Amniotic stem cell (primary cell): ENCODE data around the gene MRC2.

Experiments
- DNase-seq: peaks from one replicate; lab custom pipeline; 2025; lab: John Stamatoyannopoulos, UW

Gene MRC2

GRCh38 chr17:62701706-62702085 lies 74.2 kb downstream of the MRC2 start:
- no peak for DNase-seq

GRCh38 chr17:62702746-62703260 lies 75.3 kb downstream of the MRC2 start:
- DNase-seq, result no peak

- DNase-seq, result no peak
These were observed 75.8 kb downstream of the MRC2 start for GRCh38 chr17:62703261-62703775.

- peak; percentile 41 for DNase-seq
These were observed 76.4 kb downstream of the MRC2 start for GRCh38 chr17:62703776-62704380.

GRCh38 chr17:62704381-62704971 lies 77.0 kb downstream of the MRC2 start:
- no peak for DNase-seq

GRCh38 chr17:62705156-62705777 lies 77.8 kb downstream of the MRC2 start:
- no peak for DNase-seq

- DNase-seq, result no peak
These were observed 78.5 kb downstream of the MRC2 start for GRCh38 chr17:62705778-62706597.

- no peak for DNase-seq
These were observed 79.3 kb downstream of the MRC2 start for GRCh38 chr17:62706598-62707424.

GRCh38 chr17:62707425-62707739 lies 79.9 kb downstream of the MRC2 start:
- DNase-seq, result no peak

- DNase-seq, result no peak
These were observed 81.1 kb downstream of the MRC2 start for GRCh38 chr17:62708587-62708986.

GRCh38 chr17:62712171-62712581 lies 84.7 kb downstream of the MRC2 start:
- DNase-seq, result no peak

GRCh38 chr17:62713086-62713881 lies 85.8 kb downstream of the MRC2 start:
- no peak for DNase-seq

- DNase-seq, result no peak
These were observed 86.7 kb downstream of the MRC2 start for GRCh38 chr17:62714016-62714777.

GRCh38 chr17:62715882-62716390 lies 88.5 kb downstream of the MRC2 start:
- no peak for DNase-seq

GRCh38 chr17:62716834-62717588 lies 89.5 kb downstream of the MRC2 start:
- no peak for DNase-seq

- no peak for DNase-seq
These were observed 90.1 kb downstream of the MRC2 start for GRCh38 chr17:62717589-62717855.

- DNase-seq, result no peak
These were observed 90.4 kb downstream of the MRC2 start for GRCh38 chr17:62717889-62718288.

- DNase-seq, result no peak
These were observed 91.0 kb downstream of the MRC2 start for GRCh38 chr17:62718429-62718828.

- no peak for DNase-seq
These were observed 92.1 kb downstream of the MRC2 start for GRCh38 chr17:62719586-62719985.
